HT1080 (cell line): ENCODE results near the gene HK1. TPM values are rescaled to one million over a fixed set of nuclear protein-coding genes. Genes with fewer than 3 reads are reported as not detected.
A peak's percentile ranks its signal among the peaks of the same experiment; 100 is the strongest.

Source experiments
- DNase-seq: peaks from one replicate; pipeline ENCODE4 v3.0.0-alpha.2; 2015; ENCODE audit warnings: low read depth
- total RNA-seq: library from RNA; depleted of rRNA; stranded (reverse); fragments of >200 nt; shearing (Covaris generic); gene quantifications from 2 replicates; pipeline ENCODE4 v1.2.3, GENCODE V29; 2014

The HK1 gene
- total RNA-seq, 1 experiment from 2014 or later = 150 TPM

DNA sequence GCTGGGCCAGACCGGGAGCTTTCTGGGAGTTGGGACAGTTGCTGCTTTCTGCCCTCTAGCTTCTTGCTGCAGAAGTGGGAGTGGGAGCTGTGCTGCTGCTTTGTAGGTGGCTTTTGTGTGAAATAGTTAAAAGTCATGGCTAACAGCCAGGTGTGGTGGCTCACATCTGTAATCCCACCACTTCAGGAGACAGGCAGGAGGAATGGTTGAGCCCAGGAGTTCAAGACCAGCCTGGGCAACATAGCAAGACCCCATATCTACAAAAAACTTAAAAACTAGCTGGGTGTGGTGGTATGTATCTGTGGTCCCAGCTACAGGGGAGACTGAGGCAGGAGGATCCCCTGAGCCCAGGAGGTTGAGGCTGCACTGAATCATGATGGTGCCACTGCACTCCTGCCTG is 124.8 kb downstream of the HK1 start:
- DNase-seq = no peak

DNA sequence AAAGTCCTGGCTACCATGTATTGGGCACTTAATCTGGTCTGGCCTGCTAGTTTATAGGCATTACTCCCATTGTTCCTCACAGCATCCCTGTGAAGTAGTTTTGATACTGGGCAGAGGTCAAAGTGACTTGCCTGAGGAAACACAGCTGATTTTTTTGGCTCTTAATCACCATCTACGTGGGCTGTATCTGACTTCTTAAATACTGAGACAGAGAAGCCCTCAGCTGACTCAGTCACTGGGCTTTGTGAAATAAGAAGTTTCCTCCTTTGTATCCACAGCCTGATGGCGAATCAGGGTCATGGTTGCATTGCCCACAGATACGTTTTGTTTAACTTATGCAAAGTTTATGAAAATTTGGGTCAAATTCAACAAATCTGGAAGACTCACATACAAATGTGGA is 125.2 kb downstream of the HK1 start:
- DNase-seq = no peak

DNA sequence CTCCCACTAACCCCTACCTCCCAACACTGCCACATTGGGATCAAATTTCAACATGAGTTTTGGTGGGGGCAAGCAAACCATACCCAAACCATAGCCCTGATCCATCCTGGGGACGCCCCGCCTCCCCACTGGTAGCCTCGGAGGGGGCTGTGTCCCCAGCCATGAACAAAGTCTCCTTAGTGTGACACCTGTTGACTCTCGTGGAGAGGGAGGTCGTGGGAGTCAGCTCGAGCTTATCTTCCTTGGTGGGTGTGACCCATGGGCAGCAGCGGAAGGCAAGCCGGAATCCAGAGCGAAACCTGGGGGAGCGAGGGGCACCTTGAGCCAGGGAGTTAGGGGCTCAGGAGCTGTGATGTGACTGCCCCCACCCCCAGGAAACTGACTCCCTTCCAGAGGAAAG is 126.5 kb downstream of the HK1 start:
- DNase-seq = no peak

DNA sequence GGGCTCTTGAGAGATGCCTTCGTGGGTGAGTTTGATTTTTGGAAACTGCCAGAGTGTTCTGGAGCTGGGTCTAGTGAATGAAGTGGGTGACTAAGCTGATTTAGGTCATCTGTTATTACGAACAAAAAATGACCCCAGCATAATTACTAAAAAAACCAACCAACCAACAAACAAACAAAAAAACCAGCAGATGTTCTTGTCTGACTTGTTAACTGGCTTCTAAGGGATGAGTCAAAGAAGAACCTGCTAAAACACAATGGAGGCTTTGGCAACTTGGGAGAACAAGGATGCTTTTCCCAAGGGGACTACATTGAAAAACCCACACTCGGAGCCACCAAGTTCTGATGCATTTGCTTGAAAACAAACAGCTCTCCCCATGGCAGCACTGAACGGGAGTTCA is 126.9 kb downstream of the HK1 start:
- no peak for DNase-seq

DNA sequence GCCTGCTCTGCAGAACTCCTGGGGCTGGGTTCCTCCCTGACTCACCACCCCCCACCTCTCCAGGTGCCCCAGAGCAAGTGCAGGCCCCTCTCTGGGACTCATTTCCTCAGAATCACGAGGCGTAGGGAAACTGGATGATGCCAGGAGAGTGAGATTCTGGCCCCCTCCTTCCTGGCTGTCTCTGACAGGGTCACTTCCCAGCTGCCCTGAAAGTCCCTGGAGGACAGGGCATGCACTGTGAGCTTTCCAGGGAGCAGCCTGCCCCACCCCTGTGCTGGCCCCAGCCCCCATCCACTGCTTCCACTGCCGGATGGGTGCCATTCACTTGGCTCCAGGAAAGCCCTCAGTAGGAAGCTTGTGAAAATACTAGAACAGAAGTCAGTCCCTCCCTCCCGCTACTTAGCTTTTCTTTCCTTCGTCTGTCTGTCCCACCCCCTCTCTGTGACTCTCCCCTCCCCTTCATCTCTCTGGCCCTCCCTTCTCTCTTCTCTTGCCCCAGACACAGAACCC is 128.1 kb downstream of the HK1 start:
- DNase-seq = no peak

DNA sequence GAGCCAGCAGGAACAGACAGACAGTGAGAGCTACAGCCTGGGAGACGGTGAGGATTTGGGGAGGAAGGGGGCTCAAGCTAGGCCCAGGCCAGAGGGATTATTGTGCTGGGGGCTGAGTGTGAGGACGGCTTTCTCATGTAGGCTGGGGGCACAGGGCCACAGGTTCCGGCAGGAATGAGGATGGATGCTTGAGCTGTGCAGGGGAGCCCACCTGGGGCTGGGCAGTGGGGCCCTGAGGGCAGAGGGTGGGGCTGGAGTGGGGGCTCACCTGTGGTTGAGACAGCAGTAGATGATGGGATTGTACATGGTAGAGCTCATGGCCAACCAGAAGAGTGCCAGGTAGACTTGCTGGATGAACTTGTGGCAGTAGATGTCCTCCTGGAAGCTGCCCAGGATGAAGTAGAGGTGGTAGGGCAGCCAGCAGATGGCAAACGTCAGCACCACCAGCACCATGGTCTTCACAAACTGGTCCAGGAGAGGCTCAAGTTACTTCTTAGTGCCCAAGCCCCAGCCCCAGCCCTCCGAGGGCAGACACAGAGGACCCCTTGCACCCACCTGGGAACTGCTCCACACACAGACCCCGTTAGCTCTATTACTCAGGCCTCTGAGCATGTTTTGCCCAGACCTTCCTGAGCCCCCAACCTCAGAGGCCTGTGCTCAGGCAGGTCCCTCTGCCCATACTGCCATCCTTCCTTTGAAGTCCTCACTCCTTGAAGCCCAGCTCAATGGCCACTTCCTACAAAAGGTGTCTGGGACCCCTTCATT is 128.7 kb downstream of the HK1 start:
- no peak for DNase-seq

DNA sequence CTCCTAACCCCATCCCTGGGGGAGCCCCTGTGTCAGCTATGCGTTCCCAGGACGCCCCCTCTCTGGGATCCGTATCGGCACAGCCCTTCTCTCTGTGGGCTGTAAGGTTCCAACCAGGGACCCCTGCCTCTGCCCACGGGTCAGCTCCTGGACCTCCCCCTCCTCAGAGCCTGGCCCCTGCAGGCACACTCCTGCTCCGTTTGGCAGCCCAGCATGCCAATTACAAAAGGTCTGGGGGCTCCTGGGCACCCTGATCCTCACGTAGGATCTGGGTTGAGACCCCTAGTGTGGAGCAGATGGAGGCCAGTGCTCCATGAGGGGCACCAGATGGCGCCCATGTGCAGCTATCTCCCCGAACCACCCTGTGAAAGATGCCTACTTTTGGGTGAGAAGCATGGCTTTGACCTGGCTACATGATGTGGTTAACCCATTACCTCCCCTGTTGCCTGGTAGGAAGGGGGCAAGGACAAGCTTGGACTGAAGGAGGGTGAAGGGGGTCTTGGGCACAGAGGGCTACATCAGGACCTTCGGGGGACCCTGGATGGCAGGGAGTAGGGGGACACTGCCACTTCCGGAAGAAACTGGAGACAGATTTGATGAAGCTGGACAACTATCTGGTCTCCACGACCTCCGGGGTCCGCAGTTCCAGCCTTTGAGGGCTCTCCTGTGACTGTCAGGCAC is 129.5 kb downstream of the HK1 start:
- no peak for DNase-seq

DNA sequence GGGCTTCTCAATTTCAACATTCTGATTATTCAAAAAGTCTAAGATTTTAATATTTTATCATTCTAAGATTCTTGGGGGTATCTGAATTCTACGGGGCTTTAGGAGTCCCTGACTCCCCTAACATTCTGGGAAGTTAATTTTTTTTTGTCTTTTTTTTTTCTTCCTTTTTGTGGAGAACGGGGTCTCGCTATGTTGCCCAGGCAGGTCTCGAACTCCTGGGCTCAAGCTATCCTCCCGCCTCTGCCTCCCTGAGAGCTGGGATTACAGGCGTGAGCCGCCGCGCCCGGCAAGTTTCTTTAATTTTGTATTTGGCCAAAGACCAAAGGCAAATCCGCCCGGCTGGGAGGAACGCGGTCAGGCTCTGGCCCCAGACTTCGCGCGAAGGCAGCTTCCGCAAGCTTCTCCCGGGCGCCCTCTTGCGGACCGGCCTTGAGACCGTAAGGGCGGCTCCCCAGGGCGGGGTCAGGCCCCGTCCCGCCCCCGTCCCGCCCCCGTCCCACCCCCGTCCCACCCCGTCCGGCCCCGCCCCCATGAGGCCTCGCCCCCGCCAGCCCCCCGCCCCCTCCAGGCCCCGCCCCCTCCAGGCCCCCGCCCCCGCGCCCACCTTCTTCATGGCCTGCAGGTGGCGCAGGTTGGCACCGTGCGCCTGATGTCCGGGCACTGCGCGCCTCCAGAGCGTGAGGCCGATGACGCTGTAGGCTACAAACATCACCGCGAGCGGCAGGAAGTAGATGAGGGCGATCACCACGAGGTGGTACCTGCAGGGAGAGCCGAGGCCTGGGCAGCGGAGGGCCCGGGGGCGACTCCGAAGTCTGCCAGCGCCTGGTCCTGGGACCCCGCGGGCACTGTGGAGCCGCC is 130.3 kb downstream of the HK1 start:
- DNase-seq = peak; percentile 76

DNA sequence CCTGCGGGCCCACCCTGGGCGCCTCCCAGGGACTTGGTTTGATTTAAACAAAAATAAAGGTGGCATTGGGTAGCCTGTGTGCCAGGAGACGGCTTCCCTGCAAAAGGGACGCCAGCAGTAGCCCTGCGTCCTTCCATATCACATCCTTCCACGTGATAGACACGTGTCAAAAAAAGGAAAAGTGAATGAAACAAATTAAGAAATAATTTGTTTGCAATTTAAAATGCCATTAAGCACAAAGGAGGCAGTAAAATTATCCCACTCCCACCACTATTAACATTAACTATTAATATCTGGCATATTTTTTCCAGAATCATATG is 130.8 kb downstream of the HK1 start:
- DNase-seq = no peak

DNA sequence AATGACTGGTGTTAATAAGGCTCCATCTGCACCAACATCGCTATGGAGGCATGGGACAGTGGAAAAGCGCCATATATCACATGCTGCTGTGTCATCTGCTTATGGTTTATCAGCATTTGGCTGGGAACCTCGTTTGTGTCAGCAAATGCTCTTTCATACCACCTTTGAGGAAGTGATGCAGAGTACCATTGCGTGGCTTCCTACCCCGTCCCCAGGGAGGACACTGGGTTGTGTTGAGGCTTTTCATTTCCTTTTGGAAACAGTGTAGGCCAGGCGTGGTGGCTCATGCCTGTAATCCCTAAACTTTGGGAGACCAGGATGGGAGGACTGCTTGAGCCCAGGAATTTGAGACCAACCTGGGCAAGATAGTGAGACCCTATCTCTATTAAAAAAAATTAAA is 131.7 kb downstream of the HK1 start:
- no peak for DNase-seq

DNA sequence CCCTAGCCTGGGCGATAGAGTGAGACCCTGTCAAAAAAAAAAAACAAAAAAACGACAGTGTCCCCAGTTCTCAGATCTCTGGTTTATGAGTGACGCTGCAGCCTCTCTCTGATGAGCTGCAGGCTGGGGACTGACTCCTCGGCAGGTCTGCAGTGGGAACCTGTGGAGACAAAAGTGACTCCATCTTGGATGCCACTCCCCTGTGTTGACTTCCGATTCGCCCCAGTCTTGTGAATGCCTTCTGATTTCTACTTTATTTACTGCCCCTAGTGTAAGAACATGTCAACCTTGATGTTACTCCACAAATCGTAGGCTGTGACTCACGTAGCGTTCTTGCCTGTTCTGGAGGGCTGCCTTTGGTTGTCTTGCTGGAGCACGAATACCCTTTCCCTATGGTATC is 132.2 kb downstream of the HK1 start:
- no peak for DNase-seq

DNA sequence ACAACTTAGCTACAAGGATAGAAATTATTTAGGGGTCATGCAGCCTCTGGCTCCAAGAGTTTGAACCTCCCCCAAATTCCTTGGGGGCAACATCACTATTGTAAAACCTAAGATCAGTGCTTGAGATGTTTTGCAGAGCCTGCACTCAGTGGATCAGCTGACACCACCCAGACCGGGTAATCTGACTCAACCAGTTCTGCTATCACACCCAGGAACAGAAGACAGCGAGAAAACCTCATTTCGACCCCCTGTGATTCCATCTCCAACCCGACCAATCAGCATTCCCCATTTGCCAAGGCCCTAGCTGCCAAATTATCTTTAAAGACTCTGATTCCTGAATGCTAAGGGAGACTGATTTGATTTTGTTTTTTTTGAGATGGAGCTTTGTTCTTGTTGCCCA is 133.2 kb downstream of the HK1 start:
- no peak for DNase-seq

DNA sequence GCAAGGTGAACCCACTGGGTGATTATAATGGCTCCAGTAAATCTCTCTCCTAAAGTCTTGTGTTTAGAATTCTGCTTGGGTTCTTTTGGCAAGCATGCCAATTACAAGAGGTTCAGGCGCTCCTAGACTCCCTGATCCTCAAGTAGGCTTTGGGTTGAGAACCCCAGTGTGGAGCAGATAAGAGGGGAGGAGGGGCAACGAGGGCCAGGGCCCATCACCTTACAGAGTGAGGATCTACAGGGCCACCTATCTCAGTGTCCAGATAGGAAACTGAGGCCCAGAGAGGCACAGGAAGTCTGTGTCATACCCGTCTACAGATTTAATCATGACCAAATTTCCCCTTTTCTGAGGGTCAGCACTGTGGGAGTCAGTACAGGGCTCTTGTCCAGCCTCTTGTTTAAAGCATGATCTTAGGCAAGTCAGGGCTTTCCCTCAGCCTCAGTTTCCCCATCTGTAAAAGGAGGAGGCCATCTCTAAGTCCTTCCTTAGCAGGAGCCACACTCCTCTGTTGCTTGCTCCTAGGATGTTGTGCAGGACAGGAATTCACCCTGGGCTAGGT is 134.0 kb downstream of the HK1 start:
- no peak for DNase-seq

DNA sequence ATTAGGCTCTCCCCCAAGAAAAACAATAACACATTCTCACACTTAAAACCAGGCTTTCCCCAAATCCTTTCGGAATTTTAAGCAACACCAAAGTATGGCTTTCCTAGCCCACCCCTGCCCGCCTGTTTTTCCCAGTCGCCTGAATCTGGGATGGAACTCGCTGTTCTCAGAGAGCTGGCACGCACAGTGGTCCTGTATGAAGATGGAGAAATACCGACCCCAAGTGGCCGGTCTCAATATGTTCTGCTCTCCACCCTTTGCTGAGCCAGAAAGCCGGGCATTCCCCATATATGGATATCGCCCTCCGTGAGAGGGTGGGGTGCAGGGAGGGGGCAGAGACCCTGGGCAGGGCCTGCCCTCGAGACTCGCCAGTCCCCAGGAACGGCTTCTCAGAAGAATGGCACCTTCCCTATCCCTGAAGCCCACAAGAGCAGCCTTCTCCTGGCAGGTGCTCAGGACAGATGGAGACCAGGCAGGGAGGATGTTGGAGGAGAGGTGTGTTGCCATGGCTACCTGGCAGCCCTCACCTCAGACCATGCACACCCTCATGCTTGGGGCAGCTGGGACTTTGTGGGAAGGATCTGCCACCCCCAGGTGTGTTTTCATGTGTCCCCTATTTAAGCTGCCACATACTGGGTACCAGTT is 135.0 kb downstream of the HK1 start:
- DNase-seq = peak; percentile 64

DNA sequence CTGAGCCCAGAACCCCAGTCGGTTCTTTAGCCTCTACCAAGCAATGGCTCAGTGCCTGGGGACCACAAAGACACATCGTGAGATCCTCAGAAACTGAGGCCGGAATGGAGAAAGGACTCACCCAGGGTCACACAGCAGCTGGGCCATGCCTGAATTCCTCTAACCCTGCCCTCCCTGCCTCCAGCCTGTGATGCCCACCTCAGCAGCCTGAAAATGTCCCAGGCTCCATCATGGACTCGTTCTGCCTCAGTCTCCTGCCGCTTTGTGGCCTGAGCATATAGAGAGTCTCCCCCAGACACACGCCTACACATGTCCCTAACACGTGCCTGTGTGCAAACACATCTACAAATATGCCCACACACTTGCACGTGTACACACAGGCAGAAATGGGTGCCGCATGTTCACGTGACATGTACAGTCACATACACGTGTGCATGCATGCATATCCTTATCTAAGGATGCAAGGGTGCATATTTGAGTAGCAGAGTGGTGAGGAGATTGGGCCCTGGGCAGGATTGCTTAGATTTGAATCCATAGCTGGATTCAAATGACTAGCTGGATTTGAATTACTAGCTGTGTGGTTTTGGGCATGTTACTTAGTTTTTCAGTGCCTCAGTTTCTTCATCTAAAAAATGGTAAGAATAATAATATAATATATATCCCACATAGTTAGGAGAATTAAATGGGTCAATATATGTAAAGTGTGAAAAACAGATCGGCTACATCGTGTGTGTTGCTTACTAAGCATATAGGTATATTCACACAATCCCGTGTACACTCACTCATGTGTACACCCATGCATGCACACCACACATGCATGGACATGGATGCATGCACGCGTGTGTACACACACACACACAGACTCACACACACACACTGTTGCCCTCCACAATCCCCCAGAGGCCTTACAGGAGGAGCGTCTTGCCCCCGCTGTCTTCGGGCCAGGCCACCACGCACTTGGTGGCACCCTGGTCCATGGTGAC is 136.0 kb downstream of the HK1 start:
- DNase-seq = no peak

DNA sequence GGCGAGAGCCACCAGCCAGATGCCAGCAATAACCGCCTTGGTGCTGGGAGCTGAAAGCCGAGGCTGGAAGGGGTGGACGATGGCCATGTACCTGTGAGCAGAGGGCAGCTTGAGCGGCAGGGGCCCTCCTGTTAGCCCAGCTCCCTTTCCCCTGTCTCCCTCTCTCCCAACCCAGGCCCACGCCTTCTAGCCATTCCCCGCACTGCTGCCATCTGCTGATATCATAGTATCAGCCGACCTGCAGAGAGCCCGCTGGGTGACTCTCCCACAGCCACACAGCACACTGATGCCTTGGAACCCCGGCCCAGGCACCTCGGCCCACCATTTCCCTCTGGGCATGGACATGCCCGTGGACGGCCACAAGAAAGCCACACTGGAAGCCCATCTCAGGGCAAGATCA is 136.8 kb downstream of the HK1 start:
- no peak for DNase-seq

DNA sequence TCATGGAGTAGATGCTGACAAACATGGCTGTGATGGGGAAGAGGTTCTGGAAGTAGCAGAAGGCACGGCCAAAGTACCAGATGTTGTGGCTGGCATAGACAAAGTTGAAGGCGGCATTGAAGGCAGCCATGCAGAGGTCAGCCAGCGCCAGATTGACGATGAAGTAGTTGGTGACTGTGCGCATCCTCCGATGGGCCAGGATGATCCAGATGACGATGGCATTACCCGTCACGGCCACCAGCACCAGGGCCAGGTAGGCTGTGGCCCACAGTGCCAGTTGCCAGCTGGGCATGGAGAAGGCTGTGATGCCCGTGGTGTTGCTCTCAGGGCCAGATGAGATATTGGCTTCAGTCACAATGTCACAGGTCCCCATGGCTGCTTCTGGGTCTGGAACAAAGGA is 137.7 kb downstream of the HK1 start:
- no peak for DNase-seq

DNA sequence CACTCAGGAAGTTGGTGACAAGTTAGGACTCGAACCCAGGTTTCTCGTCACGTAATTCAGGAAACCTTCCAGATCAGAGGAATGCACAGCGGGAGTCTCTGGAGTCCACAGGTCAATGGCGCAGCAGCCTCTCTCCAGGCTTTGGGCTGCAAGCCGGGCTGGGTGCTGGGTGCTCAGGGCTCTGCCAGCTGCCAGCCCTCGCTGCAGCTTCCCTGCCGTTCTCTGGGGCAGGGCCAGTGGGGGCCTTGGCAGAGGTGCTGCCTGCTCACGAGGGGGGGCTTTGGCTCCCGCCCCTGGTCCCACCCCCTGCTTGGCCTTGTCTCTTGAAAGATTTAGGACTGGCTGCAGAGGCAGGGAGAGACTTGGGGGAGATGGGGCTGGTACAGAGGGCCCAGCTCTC is 138.4 kb downstream of the HK1 start, which contains the start of gene TACR2:
Gene TACR2 (minus strand): TSS at position 224 of the 400 bp plus-strand sequence. CDS start 595 bp downstream, outside the sequence.
- DNase-seq = no peak

DNA sequence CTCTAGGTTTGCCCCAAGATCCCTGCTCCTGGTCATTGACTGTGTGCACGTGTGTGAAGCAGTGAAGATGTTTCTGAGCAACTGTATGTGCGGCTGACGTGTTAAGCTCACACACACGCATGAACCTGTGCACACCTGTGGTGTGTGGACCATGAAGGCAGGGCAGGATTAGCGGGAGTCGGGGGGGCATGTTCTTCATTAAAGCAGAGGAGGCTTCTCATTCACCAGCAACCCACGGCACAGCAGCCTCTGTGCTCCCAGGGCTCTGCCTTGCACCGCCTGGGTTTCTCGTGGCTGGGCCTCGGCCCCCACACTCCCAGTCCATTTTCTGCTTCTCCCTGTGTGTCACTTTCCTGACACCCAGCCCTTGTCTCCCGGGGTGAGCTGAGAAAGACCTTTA is 139.2 kb downstream of the HK1 start:
- no peak for DNase-seq
